Neural crest cell (in vitro differentiated cells): Measurements from ENCODE around the gene TBCB. TPM values are rescaled to one million over a fixed set of nuclear protein-coding genes. Genes with fewer than 3 reads are reported as not detected.

ENCODE experiments used
- DNase-seq: peaks from one replicate; pipeline ENCODE4 v3.0.0; 2021; ENCODE audit warnings: low read depth, mixed read lengths, low spot score
- H3K27ac Mint-ChIP-seq: one replicate; pipeline ENCODE4 v1.8.0; 2021; ENCODE audit warnings: mild to moderate bottlenecking, mixed read lengths; ENCODE audit not compliant: unreplicated experiment
- H3K27me3 Mint-ChIP-seq: 2 replicates; pipeline ENCODE4 v1.8.0; 2021; ENCODE audit warnings: low read depth, mild to moderate bottlenecking, mixed read lengths
- H3K36me3 Mint-ChIP-seq: 2 replicates; pipeline ENCODE4 v1.8.0; 2021; ENCODE audit warnings: low read depth, mild to moderate bottlenecking, mixed read lengths
- H3K4me1 Mint-ChIP-seq: 2 replicates; pipeline ENCODE4 v1.8.0; 2021; ENCODE audit warnings: mixed read lengths
- H3K4me3 Mint-ChIP-seq: one replicate; pipeline ENCODE4 v1.8.0; 2021; ENCODE audit warnings: mild to moderate bottlenecking, mixed read lengths
- H3K9me3 Mint-ChIP-seq: 2 replicates; pipeline ENCODE4 v1.8.0; 2021; ENCODE audit warnings: mixed read lengths
- CTCF ChIP-seq: fragments of 200-600 bp; sonication (generic); conservative IDR thresholded peaks from 2 replicates; pipeline ENCODE4 v1.5.0; 2021; ENCODE audit warnings: antibody characterized with exemption, mild to moderate bottlenecking
- total RNA-seq: library from RNA; stranded (reverse); gene quantifications from 2 replicates; pipeline ENCODE4 v1.2.1, GENCODE V29; 2021

TBCB gene
- total RNA-seq, 1 donor from 2014 or later, result 219 TPM

GRCh38 chr19:36110487-36111199 is 4.6 kb upstream of the TBCB start, which contains the start of gene OVOL3:
OVOL3 (plus strand) TSS chr19:36111143; CDS start chr19:36111203, 60 bp downstream.
- Mint-ChIP-seq H3K9me3 (no peaks in the 10 kb centered on the region), H3K36me3 (peaks cover 10% of the 10 kb centered on the region)

GRCh38 chr19:36111200-36111539 is 4.1 kb upstream of the TBCB start:
- Mint-ChIP-seq H3K4me1 (peaks cover 26% of the 10 kb centered on the region), H3K4me3 (no peak overlapping the region), H3K9me3 (no peaks in the 10 kb centered on the region), H3K36me3 (peaks cover 11% of the 10 kb centered on the region), H3K27ac (no peak overlapping the region), H3K27me3 (peaks cover 5% of the 10 kb centered on the region)
- TF ChIP-seq CTCF, result no peak
- no peak for DNase-seq

More at GRCh38 chr19:36110487-36111199, 4.6 kb upstream of the TBCB start, which contains the start of gene OVOL3:
- Mint-ChIP-seq H3K27ac (no peak within 1 kb of the TSS), H3K4me3 (peak within 1 kb of the TSS; percentile 50), H3K4me1 (peaks cover 22% of the 10 kb centered on the region), H3K27me3 (peaks cover 5% of the 10 kb centered on the region)
- no peak for TF ChIP-seq CTCF
- no peak for DNase-seq

- peaks cover 10% of the 10 kb centered on the region for H3K36me3 Mint-ChIP-seq
- H3K27me3 Mint-ChIP-seq, result peaks cover 5% of the 10 kb centered on the region
- H3K4me1 Mint-ChIP-seq, result peaks cover 33% of the 10 kb centered on the region
- no peaks in the 10 kb centered on the region for H3K9me3 Mint-ChIP-seq
- H3K4me3 Mint-ChIP-seq, result peak overlapping the region; percentile 93
- H3K27ac Mint-ChIP-seq, result peak overlapping the region; percentile 67
- DNase-seq, result no peak
- no peak for TF ChIP-seq CTCF
Measured at GRCh38 chr19:36112678-36113077, 2.6 kb upstream of the TBCB start.

GRCh38 chr19:36113425-36113824 is 1.8 kb upstream of the TBCB start:
- DNase-seq, result no peak
- Mint-ChIP-seq H3K27me3 (peaks cover 5% of the 10 kb centered on the region), H3K9me3 (no peaks in the 10 kb centered on the region), H3K36me3 (peaks cover 13% of the 10 kb centered on the region), H3K4me1 (peaks cover 37% of the 10 kb centered on the region), H3K27ac (peak overlapping the region; percentile 57), H3K4me3 (peak overlapping the region; percentile 93)
- TF ChIP-seq CTCF, result no peak

GRCh38 chr19:36113894-36114720 is 1.2 kb upstream of the TBCB start:
- TF ChIP-seq CTCF, result peak; percentile 38
- Mint-ChIP-seq H3K4me1 (peaks cover 37% of the 10 kb centered on the region), H3K36me3 (peaks cover 13% of the 10 kb centered on the region), H3K27ac (peak overlapping the region; percentile 95), H3K9me3 (no peaks in the 10 kb centered on the region), H3K27me3 (peaks cover 5% of the 10 kb centered on the region), H3K4me3 (peak overlapping the region; percentile 93)
- DNase-seq, result no peak
